SIG-M5 treated with dmso at 0.1 percent for 504 hours (cell line): ENCODE data around the gene RIN3.

Experiments
- DNase-seq: peaks from one replicate; lab custom pipeline; 2025; ENCODE audit not compliant: unreplicated experiment; lab: John Stamatoyannopoulos, UW

RIN3 gene, protein sequence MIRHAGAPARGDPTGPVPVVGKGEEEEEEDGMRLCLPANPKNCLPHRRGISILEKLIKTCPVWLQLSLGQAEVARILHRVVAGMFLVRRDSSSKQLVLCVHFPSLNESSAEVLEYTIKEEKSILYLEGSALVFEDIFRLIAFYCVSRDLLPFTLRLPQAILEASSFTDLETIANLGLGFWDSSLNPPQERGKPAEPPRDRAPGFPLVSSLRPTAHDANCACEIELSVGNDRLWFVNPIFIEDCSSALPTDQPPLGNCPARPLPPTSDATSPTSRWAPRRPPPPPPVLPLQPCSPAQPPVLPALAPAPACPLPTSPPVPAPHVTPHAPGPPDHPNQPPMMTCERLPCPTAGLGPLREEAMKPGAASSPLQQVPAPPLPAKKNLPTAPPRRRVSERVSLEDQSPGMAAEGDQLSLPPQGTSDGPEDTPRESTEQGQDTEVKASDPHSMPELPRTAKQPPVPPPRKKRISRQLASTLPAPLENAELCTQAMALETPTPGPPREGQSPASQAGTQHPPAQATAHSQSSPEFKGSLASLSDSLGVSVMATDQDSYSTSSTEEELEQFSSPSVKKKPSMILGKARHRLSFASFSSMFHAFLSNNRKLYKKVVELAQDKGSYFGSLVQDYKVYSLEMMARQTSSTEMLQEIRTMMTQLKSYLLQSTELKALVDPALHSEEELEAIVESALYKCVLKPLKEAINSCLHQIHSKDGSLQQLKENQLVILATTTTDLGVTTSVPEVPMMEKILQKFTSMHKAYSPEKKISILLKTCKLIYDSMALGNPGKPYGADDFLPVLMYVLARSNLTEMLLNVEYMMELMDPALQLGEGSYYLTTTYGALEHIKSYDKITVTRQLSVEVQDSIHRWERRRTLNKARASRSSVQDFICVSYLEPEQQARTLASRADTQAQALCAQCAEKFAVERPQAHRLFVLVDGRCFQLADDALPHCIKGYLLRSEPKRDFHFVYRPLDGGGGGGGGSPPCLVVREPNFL

DNA sequence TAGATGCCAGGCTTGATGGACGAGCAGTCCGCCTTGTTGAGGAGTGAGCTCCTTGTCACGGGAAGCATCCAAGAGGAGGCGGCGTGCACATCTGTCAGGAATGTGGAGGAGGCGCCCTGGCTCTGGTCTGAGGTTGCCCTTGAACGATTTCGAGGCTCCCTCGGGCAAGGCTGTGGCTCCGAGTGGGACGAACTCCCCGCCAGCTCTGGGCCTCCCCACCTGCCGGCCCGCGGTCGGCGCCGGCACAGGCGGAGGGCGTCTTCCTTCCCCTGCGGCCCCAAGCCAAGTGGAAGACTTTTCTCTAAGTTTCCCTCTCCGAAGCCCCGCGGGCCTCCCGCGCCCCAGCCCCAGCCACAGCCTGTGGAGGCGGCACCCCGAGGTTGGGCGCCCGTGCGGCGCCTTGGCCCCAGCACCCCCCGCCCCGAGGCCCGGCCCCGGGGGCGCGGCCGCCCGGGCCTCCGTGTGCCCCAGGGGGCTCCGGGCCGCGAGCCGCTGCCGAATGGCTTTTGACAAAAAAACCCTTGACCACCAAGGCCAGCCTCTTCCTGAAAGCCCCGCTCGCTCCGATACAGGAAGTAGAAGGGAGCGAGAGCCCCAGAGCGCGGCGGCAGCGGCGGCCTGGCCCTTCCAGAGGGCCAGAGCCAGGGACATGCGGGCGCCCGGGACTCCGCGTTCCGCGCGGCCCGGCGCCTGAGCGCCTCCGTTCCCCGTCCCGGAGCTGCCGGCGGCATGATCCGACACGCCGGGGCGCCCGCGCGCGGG lies at the start of gene RIN3:
TSS of gene RIN3 (plus strand) at position 578 of the 762 bp plus-strand sequence. CDS start at position 730, 152 bp downstream.
- peak; percentile 14 for DNase-seq

GRCh38 chr14:92464156-92464555 lies 49.4 kb upstream of the RIN3 start:
- no peak for DNase-seq

DNA sequence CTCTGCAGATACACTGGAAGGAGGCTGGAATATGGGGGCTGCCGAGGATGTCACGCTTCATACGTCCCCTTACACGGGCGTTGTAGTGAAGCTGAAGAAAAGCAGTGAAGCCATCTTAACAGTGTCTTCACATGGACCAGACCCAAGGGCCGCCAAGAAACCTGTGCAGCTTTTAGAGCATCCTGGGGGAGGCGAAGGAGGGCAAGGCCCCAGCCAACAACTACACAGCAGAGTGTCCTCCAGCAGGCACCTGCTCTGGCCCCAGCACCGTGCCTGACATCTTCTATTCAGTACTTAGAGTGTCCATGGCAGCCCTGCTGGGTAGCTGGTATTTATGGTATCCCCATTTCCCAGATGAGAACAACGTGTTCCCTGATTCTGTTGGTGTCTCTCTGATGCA lies 48.9 kb upstream of the RIN3 start:
- DNase-seq, result no peak

- DNase-seq, result no peak
Observed at GRCh38 chr14:92465353-92466055, 48.1 kb upstream of the RIN3 start.

DNA sequence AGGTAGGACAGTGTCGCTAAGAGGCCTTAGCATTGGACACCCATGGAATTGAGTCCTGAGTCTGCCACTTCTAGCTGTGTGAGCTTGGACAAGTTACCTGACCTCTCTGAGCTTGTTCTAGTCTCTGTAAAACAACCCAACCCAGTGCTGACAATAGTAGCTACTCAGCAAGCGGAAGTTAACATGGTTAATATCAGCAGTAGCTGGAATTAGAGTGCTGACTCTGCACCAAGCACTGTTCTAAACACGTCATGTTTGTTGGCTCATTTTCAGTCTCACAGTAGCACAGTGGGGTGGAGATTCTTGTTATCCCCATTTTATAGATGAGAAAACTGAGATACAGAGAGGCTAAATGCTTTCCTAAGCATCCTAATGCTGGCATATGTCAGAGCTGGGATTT lies 47.5 kb upstream of the RIN3 start:
- DNase-seq, result no peak

- no peak for DNase-seq
Observed at GRCh38 chr14:92469515-92469914, 44.1 kb upstream of the RIN3 start.

- no peak for DNase-seq
Observed at GRCh38 chr14:92470215-92470614, 43.4 kb upstream of the RIN3 start.

DNA sequence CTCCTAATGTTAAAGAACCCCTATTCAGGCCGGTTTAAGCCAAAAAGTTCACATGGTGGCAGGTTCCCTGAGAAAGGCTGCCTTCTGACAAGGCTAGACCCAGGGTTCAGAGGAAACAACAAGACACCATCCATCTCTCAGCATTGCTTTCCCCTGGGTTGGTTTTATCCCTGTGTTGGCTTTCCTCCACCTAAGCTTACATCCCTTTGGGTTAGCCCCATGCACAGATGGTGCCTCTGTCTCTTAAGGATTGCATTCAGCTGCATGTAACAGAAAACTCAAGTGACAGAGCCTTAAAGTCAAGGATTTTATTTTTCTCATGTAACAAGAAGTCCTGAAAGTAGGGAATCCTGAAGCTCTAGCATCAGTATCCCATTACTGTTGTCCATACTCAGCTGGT lies 42.8 kb upstream of the RIN3 start:
- DNase-seq, result no peak

DNA sequence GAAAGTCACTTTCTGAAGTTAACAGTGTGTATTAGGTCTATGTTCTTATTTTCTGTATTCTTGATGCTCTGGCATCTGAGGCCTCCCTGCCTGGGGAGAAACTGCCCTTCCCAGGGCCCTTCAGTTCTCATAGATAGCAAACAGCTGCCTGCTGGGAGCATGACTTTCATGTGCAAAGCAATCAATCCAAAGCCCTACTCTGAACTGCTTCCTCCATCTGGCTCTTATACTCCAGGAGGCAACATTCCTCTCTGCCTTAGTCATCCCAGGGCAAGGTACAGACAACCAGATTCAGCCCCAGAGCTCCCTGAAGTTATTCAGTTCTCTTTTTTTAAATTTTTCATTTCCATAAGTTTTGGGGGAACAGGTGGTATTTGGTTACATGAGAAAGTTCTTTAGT lies 41.7 kb upstream of the RIN3 start:
- DNase-seq, result peak; percentile 16

- peak; percentile 45 for DNase-seq
Observed at GRCh38 chr14:92472860-92473259, 40.7 kb upstream of the RIN3 start.

DNA sequence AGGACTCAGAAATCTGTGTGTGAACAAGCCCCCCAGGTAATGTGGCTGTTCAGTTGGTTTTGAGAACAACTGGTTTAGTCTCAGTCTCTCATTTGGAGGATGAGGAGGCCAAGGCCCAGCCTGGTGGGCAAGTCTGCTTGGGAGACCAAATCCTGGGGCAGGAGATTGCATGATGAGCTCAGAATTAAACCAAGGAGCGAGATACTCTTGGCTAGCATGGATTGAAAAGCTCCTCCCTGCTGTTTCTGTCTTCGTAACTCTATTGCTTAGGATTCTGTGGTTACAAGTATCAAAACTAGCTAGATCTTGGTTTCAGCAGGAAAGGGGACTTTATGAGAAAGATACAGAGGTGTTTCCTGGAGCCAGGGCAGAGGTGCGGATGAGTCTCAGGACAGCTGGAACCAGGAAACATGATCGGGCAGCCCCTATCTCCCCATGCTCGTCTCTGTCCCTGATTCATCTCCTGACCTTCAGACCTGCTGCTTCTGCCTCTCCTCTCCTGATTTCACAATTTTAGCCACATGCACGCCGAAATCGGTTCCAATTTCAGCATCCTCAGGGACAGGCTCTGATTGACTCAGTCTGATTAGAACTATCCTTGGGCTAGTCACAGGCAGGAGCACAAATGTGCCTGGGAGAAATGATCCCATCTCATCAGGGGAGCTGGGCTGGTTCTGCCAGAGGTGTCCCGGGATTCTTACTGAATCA lies 40.2 kb upstream of the RIN3 start:
- no peak for DNase-seq

- DNase-seq, result no peak
Observed at GRCh38 chr14:92473969-92474535, 39.5 kb upstream of the RIN3 start.

DNA sequence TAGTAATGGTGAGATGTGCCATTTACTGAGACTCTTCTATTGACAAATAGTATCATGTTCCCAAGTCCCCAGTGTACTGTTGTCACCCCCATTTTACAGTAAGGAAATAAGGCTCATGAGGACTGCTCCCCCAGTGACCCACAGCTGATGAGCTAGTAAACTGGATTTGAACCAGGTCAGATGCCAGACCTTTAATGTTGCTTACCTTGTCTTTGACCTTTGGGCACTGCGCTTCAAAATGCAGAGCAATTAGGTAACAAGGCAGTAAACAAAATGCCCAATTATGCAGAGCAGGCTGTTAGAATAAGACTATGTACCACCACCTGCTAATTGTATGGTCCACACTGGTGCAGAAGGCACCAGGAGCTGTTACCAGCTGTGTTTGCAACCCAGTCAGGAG lies 38.5 kb upstream of the RIN3 start:
- no peak for DNase-seq

DNA sequence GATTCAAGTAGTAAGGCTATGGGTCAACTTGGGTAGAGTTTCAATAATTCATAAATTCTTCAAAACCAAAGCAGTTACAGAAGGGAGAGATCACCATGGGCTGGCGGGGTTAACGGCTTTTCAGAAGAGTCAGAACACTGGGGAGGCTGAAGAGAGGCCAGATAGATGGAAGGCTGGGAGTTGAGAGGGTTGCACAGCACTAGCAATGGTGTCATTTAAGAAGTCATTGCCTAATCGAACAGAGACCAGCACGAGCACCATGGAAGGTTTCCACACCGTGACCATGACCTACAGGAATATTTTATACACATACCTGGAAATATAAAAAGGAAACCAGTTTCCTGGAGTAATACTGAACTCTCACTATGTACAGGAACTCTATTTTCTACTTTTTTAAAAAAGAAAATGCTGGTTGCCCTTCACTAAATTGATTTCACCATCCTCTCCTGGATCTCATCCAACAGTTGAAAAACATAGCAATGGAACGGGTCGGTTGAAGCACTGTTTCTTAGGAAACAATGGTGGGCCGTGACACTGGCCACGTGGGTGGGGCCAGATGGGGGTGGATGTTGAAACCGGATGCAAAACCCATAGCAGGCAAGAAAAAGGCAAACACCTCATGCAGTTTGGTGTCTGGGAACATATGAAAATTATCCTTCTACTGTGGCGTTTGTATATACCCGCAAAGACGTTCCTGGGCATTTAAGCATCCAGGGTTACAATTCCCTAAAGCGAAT lies 38.0 kb upstream of the RIN3 start:
- DNase-seq, result peak; percentile 85

DNA sequence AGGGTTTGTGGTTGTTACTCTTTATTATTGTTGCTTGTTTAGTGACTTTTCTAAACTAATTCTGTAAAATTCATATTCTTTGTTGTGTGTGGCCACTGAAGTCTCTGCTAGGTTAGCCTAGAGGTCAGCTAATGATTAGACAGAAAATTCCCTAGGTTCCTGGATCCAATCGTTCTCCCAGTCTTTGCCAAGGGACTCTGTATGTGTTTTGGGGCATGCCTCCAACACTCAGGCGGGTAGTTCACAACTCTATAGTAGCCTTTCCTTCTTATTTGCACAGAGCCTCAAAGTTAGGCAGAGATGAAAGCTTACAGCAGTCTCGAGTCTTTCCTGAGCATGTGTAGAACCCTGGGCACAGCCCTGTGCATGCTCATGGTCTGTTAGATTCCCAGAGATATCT lies 32.7 kb upstream of the RIN3 start:
- no peak for DNase-seq

DNA sequence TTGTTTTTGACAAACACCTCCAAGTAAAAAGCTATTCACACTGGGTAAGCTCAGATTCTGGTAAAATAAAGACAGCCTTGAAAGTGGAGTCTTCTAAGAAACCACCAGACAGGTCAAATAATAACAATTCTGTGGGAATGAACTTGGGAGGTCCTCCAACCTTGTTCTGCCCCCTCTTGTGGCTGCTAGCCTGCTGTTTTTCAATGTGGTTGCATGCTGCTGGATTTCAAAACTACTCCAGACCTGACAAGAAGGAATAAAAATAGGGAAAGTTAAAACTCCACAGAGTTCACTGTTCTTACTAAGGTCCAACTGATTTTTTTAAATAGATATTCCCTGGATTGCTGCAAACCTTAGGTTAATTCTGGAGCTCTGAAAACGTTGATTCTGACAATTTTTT lies 32.2 kb upstream of the RIN3 start:
- no peak for DNase-seq

DNA sequence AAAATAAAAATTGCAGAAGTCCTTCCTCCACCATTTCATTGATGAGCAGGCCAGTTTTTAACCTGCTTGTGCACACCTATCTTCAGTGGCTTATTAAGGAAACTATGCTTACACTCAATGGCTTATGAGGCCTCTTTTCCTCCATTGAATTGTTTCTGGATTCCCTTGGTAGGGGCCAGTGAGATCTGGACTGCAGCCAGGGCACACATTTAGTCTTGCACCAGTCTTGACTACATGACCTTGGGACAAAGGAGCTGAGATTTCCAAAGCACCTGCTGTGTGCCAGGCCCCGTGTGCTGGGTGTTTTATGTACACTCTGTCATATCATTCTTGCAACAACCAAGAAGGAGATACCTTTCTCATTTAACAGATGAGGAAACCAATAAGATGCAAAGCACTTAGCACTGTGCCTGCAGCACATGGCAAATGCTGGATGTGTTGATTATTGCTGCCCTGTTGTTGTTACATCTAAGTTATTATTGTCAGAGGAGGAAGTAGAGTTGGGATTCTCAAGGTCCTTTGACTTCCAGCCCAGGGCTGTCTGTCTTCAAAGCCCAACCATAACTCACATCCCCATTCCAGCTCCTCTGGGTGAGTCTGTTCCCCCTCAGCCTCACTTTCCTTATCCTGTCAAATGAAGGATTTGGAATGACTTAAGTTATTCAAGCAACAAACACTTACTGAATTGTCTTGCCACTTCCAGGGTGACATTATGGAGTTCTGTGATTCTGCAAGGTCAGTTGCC lies 31.6 kb upstream of the RIN3 start:
- DNase-seq, result no peak

GRCh38 chr14:92482621-92483319 lies 30.8 kb upstream of the RIN3 start:
- no peak for DNase-seq
